Loucy (cell line): Measurements from ENCODE around the gene NBPF11.
"Not testable (repeated sequence)": the region's sequence is repeated elsewhere in the genome, so short reads cannot be mapped to it uniquely, and the experiment has no call there.

Experiments
- H2AFZ ChIP-seq: fragments of 200-600 bp; sonication (generic); 2 replicates; pipeline ENCODE4 v1.6.0; 2016; ENCODE audit warnings: antibody characterized with exemption, mild to moderate bottlenecking, low read length, moderate library complexity
- H3F3A ChIP-seq: fragments of 200-600 bp; 2 replicates; pipeline ENCODE4 v1.6.0; 2016; ENCODE audit warnings: antibody characterized with exemption, low read depth, mild to moderate bottlenecking
- H3K27me3 ChIP-seq: fragments of 200-600 bp; sonication (generic); 2 replicates; pipeline ENCODE4 v1.6.1; 2014; ENCODE audit warnings: low read length, mild to moderate bottlenecking; ENCODE audit not compliant: insufficient read depth, poor library complexity, severe bottlenecking
- H3K36me3 ChIP-seq: fragments of 200-600 bp; sonication (generic); 2 replicates; pipeline ENCODE4 v1.6.1; 2016; ENCODE audit warnings: low read length; ENCODE audit not compliant: insufficient read depth
- H3K4me1 ChIP-seq: fragments of 200-600 bp; sonication (generic); 2 replicates; pipeline ENCODE4 v1.5.1; 2014; ENCODE audit warnings: low read length, mild to moderate bottlenecking; ENCODE audit not compliant: insufficient read depth, poor library complexity, severe bottlenecking
- H3K4me2 ChIP-seq: fragments of 200-600 bp; sonication (generic); 2 replicates; pipeline ENCODE4 v1.6.0; 2014; ENCODE audit warnings: antibody characterized with exemption, low read length, low read depth, mild to moderate bottlenecking; ENCODE audit not compliant: poor library complexity, severe bottlenecking
- H3K4me3 ChIP-seq: fragments of 200-600 bp; sonication (generic); 2 replicates; pipeline ENCODE4 v1.5.1; 2014; ENCODE audit warnings: low read length, mild to moderate bottlenecking, mixed read lengths; ENCODE audit not compliant: poor library complexity, severe bottlenecking
- H3K79me2 ChIP-seq: fragments of 200-600 bp; sonication (generic); 2 replicates; pipeline ENCODE4 v1.6.1; 2014; ENCODE audit warnings: low read length; ENCODE audit not compliant: insufficient read depth
- H3K9ac ChIP-seq: fragments of 200-600 bp; sonication (generic); 2 replicates; pipeline ENCODE4 v1.6.0; 2014; ENCODE audit warnings: mild to moderate bottlenecking, low read depth, low read length, moderate library complexity; ENCODE audit not compliant: poor library complexity, severe bottlenecking
- H3K9me2 ChIP-seq: fragments of 200-600 bp; sonication (generic); replicated peaks from 2 replicates; pipeline ENCODE4 v1.6.1; 2016; ENCODE audit warnings: low read depth, low read length, mixed read lengths
- H3K9me3 ChIP-seq: fragments of 200-600 bp; sonication (generic); 2 replicates; pipeline ENCODE4 v1.6.1; 2014; ENCODE audit warnings: mild to moderate bottlenecking, antibody characterized with exemption, low read length, low read depth; ENCODE audit not compliant: insufficient read depth
- H4K20me1 ChIP-seq: fragments of 200-600 bp; sonication (generic); 2 replicates; pipeline ENCODE4 v1.6.0; 2014; ENCODE audit warnings: antibody characterized with exemption, low read length, mild to moderate bottlenecking; ENCODE audit not compliant: insufficient read depth, poor library complexity, severe bottlenecking
- CTCF ChIP-seq: fragments of 200-600 bp; sonication (generic); conservative IDR thresholded peaks from 2 replicates; pipeline ENCODE4 v1.5.1; 2014; ENCODE audit warnings: mild to moderate bottlenecking, antibody characterized with exemption, low read length
- EZH2phosphoT487 ChIP-seq: fragments of 200-600 bp; IDR thresholded peaks from 2 replicates; pipeline ENCODE4 v1.6.1; 2018; ENCODE audit warnings: antibody characterized with exemption, mild to moderate bottlenecking, moderate library complexity, borderline replicate concordance

The NBPF11 gene

GRCh38 chr1:148171995-148172394, 19.9 kb upstream of the NBPF11 start:
- not testable (repeated sequence) for H3K36me3 ChIP-seq, H2AFZ ChIP-seq, H3K79me2 ChIP-seq, H3K4me3 ChIP-seq, H4K20me1 ChIP-seq, H3K4me1 ChIP-seq, H3K27me3 ChIP-seq, H3K9me2 ChIP-seq, H3K4me2 ChIP-seq, H3K9me3 ChIP-seq, H3K9ac ChIP-seq, H3F3A ChIP-seq

GRCh38 chr1:148166558-148167492, 14.7 kb upstream of the NBPF11 start:
- Histone ChIP-seq H3F3A (no peaks in the 10 kb centered on the region), H2AFZ (no peak overlapping the region), H3K9me3 (no peaks in the 10 kb centered on the region), H3K9ac (no peak overlapping the region), H3K27me3 (no peaks in the 10 kb centered on the region), H4K20me1 (no peaks in the 10 kb centered on the region), H3K4me3 (no peak overlapping the region), H3K79me2 (no peaks in the 10 kb centered on the region), H3K4me2 (no peak overlapping the region), H3K36me3 (no peaks in the 10 kb centered on the region), H3K4me1 (no peaks in the 10 kb centered on the region), H3K9me2 (no peaks in the 10 kb centered on the region)
- TF ChIP-seq EZH2phosphoT487 (no peak), CTCF (no peak)

GRCh38 chr1:148162363-148162762, 10.3 kb upstream of the NBPF11 start:
- Histone ChIP-seq H3K79me2 (no peaks in the 10 kb centered on the region), H3K4me1 (no peaks in the 10 kb centered on the region), H3K4me2 (no peak overlapping the region), H3K9ac (no peak overlapping the region), H4K20me1 (no peaks in the 10 kb centered on the region), H3K4me3 (no peak overlapping the region), H3K36me3 (no peaks in the 10 kb centered on the region), H3K27me3 (no peaks in the 10 kb centered on the region), H2AFZ (no peak overlapping the region), H3K9me2 (no peaks in the 10 kb centered on the region), H3F3A (no peaks in the 10 kb centered on the region), H3K9me3 (no peaks in the 10 kb centered on the region)
- TF ChIP-seq EZH2phosphoT487 (no peak), CTCF (no peak)
